ENCODE data around the gene STK32C. TPM values are rescaled to one million over a fixed set of nuclear protein-coding genes. Genes with fewer than 3 reads are reported as not detected.

STK32C gene
- total and polyA plus RNA-seq, 2 of the 4 experiments (the other 2 are of a cell fraction), result 5.0 to 8.3 TPM

DNA sequence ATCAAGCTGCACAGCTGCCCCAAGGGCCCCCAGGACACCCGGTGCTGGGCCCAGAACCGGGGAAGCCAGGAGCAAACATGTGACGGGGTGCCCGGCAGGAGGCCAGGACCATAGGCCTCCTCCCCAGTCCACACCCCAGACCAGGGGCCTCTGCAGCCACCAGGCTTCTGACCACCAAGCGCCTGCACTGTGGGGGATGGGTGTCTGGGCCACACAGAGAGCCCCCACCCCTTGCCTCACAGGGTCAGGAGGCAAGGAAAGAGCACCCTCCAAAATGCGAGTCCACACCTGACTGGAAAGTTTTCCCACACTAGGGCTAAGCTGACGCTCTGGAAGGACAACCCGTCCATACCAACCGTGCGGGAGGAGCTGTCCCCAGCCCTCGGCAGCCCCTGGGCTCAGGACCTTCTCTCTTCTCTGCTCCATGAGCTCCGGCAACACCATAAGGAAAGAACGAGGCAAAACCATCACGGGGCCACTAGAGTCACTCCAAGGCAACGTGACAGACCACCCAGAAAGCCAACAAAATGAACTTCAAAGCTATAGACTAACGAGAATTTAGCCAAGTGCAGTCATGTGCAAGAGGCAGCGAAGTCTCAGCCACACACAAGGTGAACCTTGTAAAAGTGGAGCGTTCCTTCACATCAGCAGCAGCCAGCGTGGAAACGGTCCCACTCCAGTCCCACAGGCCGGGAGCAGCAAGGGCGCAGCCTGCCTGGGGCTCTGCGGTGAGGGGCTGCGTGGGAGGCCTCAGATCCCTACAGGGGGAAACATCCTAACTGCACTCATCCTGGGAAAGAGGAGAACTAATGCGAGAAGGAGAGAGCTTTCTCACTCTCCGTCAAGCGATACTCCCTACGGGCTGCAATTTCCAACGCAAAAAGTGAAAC is 5.1 kb downstream of the STK32C start (continued):
- no peak for TF ChIP-seq BHLHE40 (IDR thresholded peaks at IDR 0.05; ENCODE audit: low read depth, low read length)

DNA sequence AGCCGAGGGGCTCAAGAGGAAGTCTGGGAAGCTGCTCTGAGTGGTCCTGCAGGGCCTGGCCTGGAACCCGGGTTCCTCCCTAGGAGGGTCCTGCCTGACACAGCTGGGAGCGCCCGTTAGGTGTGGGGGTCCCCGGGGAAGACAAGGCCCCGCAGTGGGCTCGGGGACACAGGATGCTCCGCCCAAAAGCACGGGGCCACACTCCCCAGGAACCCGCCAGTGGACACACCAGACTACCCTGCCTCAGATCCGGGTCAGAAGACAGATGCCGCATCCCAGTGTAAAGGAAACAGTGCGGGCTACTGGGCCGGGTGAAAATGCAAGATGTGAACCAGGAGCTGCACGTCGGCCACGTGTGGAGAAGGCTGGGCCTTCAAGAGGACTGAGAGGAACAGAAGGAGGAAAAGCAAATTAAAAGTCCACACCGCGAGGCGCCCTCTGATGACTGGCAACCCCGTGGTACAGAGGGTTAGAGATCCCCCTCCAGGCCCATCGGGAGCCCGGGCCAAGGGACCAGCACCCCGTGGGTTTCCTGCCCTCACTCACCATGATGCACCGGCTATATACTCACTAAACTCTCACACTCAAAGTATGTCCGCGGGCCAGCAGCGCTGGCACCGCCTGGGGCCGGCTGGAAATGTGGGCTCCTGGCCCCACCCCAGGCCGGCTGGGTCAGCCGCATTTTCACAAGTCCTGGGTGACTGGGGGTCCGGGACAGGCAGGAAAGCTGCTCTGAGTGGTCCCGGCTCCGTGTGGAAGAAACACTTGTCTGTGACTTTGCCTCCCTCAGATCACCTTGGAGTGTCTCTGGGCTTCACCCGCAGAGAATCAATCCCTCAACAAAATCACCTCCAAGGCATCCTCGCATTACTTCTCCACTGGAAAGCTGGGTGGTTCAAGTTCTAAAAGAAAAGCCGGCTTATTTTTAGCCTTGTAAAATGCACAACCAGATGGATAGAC is 6.1 kb downstream of the STK32C start:
- H3K36me3 ChIP-seq (ENCODE audit: control insufficient read depth, insufficient read depth, low read length), result no peaks in the 10 kb centered on the region
- no peak overlapping the region for H4K91ac ChIP-seq (ENCODE audit: insufficient read depth, low read depth, low read length)
- no peak overlapping the region for H4K5ac ChIP-seq (ENCODE audit: low read depth, low read length)
- no peaks in the 10 kb centered on the region for H4K20me1 ChIP-seq (ENCODE audit: insufficient read depth, low read length)
- no peak overlapping the region for H4K8ac ChIP-seq (ENCODE audit: low read depth in 2 of 2, low read length in 2 of 2)
- dilution Hi-C loops (cut with HindIII; ENCODE audit: low sequenced_read_pairs, unreplicated experiment) (no loop called here), intact Hi-C loops (cut with micrococcal nuclease) (no loop called here), in situ Hi-C loops (cut with MboI; ENCODE audit: low sequenced_read_pairs) (no loop called here)
- no peak overlapping the region for H2BK120ac ChIP-seq (ENCODE audit: low read depth, low read length)
- H3K9me3 ChIP-seq (ENCODE audit: control insufficient read depth, insufficient read depth, low read length), result peaks cover 5% of the 10 kb centered on the region; the same call in 1 of the 2 replicates
- DNase-seq, result no peak
- no TSS peak for BruUV-seq (replicated peaks)
- no peak overlapping the region for H2AK9ac ChIP-seq (replicated peaks; ENCODE audit: low read depth, low read length, poor library complexity)
- ChIA-PET POLR2A (ENCODE audit: unreplicated experiment) (no interaction called here), CTCF (no interaction called here)
- H3K9me1 ChIP-seq (ENCODE audit: insufficient read depth, low read length), result no peaks in the 10 kb centered on the region
- no peak overlapping the region for H3K56ac ChIP-seq (ENCODE audit: extremely low read depth, insufficient read depth, low read length)
- no peak overlapping the region for H2BK5ac ChIP-seq (ENCODE audit: low read depth, low read length, poor library complexity, severe bottlenecking)
- H2BK20ac ChIP-seq (ENCODE audit: low read depth, low read length), result no peak overlapping the region
- WGBS, 2 experiments (ENCODE audit: extremely low coverage in 2 of 2, insufficient read length in 1 of 2), result 91% methylated on average over 12 of the region's 38 CpGs; no CpG with 5 or more reads in 1 of the 2 experiments
- H2AK5ac ChIP-seq (ENCODE audit: low read depth, low read length), result no peak overlapping the region
- no peak overlapping the region for H2AFZ ChIP-seq (replicated peaks; ENCODE audit: low read length, poor library complexity)
- no peak overlapping the region for H3K4me3 ChIP-seq (ENCODE audit: insufficient read depth, low read depth, low read length)
- H3K9ac ChIP-seq (ENCODE audit: low read depth, low read length), result no peak overlapping the region
- ATAC-seq (ENCODE audit: low read depth), result no peak
- no peak overlapping the region for H3K27ac ChIP-seq (ENCODE audit: insufficient read depth, low read length)
- H3K4me2 ChIP-seq (ENCODE audit: low read depth, low read length), result no peak overlapping the region
- no peak overlapping the region for H3K18ac ChIP-seq (ENCODE audit: low read depth, low read length)
- no peak overlapping the region for H3K4ac ChIP-seq (ENCODE audit: low read depth, low read length)
- H2BK15ac ChIP-seq (ENCODE audit: low read depth, low read length), result no peak overlapping the region
- H3K27me3 ChIP-seq (ENCODE audit: control insufficient read depth, insufficient read depth, low read length), result peaks cover 31% of the 10 kb centered on the region; the same call in 1 of the 2 replicates
- H3K79me1 ChIP-seq (ENCODE audit: low read depth in 1 of 2, low read length in 2 of 2), result no peaks in the 10 kb centered on the region
- no peak overlapping the region for H3K14ac ChIP-seq (replicated peaks; ENCODE audit: low read depth, low read length)
- H3K23ac ChIP-seq (ENCODE audit: low read depth, low read length), result no peak overlapping the region
- H3K4me1 ChIP-seq (ENCODE audit: control insufficient read depth, insufficient read depth, low read length), result no peaks in the 10 kb centered on the region
- TF ChIP-seq RFX5 (IDR thresholded peaks at IDR 0.05; ENCODE audit: low read depth, low read length), result no peak
- TF ChIP-seq RCOR1 (IDR thresholded peaks at IDR 0.05; ENCODE audit: insufficient replicate concordance, low read length), result no peak
- no peak for TF ChIP-seq BHLHE40 (IDR thresholded peaks at IDR 0.05; ENCODE audit: low read depth, low read length)
- TF ChIP-seq CEBPB (IDR thresholded peaks at IDR 0.05; ENCODE audit: low read depth, low read length), result no peak
- no peak for TF ChIP-seq FOS (IDR thresholded peaks at IDR 0.05; ENCODE audit: low read depth, low read length)
- no peak for TF ChIP-seq RAD21 (IDR thresholded peaks at IDR 0.05; ENCODE audit: low read length)
- TF ChIP-seq SMC3 (IDR thresholded peaks at IDR 0.05; ENCODE audit: low read depth, low read length), result no peak
- TF ChIP-seq POLR2A (IDR thresholded peaks at IDR 0.05; ENCODE audit: low read depth, low read length), result no peak
- TF ChIP-seq MAFK (IDR thresholded peaks at IDR 0.05; ENCODE audit: low read depth, low read length), result no peak
- no peak for TF ChIP-seq USF2 (IDR thresholded peaks at IDR 0.05; ENCODE audit: low read depth, low read length)
- no peak for TF ChIP-seq MAZ (IDR thresholded peaks at IDR 0.05; ENCODE audit: borderline replicate concordance, low read depth, low read length)
- TF ChIP-seq, protein P1, sequence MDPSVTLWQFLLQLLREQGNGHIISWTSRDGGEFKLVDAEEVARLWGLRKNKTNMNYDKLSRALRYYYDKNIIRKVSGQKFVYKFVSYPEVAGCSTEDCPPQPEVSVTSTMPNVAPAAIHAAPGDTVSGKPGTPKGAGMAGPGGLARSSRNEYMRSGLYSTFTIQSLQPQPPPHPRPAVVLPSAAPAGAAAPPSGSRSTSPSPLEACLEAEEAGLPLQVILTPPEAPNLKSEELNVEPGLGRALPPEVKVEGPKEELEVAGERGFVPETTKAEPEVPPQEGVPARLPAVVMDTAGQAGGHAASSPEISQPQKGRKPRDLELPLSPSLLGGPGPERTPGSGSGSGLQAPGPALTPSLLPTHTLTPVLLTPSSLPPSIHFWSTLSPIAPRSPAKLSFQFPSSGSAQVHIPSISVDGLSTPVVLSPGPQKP (IDR thresholded peaks at IDR 0.05; ENCODE audit: borderline replicate concordance, low read depth, low read length), result no peak
- TF ChIP-seq NFE2L2 (IDR thresholded peaks at IDR 0.05; ENCODE audit: low read depth, low read length), result no peak
